B cell (primary cell): ENCODE data around the gene MMS19.

ENCODE experiments used
- EZH2 ChIP-seq: IDR thresholded peaks from 2 replicates; pipeline ENCODE4 v1.6.1; 2012; ENCODE audit warnings: borderline replicate concordance, low read depth, mild to moderate bottlenecking, moderate library complexity, low read length; ENCODE audit not compliant: insufficient read depth, poor library complexity, severe bottlenecking
- TF ChIP-seq, protein P1 (sequence below): fragments of 200-600 bp; IDR thresholded peaks from one replicate; pipeline ENCODE4 v1.8.0; 2022; ENCODE audit warnings: antibody characterized with exemption, mild to moderate bottlenecking

DNA sequence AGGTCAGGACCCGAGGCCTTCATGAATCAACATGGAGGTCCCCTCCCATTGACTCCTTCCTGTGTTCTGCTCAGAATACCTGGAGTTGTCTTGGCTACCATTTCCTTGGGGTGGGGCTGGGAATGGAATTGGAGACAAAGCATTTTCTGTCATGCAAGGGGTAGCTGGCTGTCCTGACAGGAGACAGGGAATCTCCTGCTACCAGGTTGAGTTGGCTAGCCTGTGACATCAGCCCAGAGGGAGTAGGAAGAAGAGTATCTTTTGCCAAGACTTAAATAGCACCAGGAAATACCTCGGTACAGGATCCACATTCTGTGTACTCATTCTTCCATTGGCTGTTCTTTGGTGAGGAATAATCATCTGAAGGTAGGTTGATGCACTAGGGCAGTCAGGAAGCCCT lies 47.4 kb downstream of the MMS19 start:
- TF ChIP-seq, protein P1, sequence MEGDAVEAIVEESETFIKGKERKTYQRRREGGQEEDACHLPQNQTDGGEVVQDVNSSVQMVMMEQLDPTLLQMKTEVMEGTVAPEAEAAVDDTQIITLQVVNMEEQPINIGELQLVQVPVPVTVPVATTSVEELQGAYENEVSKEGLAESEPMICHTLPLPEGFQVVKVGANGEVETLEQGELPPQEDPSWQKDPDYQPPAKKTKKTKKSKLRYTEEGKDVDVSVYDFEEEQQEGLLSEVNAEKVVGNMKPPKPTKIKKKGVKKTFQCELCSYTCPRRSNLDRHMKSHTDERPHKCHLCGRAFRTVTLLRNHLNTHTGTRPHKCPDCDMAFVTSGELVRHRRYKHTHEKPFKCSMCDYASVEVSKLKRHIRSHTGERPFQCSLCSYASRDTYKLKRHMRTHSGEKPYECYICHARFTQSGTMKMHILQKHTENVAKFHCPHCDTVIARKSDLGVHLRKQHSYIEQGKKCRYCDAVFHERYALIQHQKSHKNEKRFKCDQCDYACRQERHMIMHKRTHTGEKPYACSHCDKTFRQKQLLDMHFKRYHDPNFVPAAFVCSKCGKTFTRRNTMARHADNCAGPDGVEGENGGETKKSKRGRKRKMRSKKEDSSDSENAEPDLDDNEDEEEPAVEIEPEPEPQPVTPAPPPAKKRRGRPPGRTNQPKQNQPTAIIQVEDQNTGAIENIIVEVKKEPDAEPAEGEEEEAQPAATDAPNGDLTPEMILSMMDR, result no peak
- no peak for TF ChIP-seq EZH2
